GM18507 (cell line): ENCODE results near the gene CBR1.
"Not testable (repeated sequence)": the region's sequence is repeated elsewhere in the genome, so short reads cannot be mapped to it uniquely, and the experiment has no call there.

ENCODE experiments used
- DNase-seq: peaks from one replicate; pipeline ENCODE4 v3.0.0; 2011; ENCODE audit warnings: low read depth; ENCODE audit not compliant: insufficient read length; ENCODE audit errors: extremely low spot score
- FAIRE-seq: peaks from 2 replicates; lab custom pipeline; 2011; peaks lifted over from hg19 to GRCh38; lab: Jason Lieb, UNC

CBR1 gene

DNA sequence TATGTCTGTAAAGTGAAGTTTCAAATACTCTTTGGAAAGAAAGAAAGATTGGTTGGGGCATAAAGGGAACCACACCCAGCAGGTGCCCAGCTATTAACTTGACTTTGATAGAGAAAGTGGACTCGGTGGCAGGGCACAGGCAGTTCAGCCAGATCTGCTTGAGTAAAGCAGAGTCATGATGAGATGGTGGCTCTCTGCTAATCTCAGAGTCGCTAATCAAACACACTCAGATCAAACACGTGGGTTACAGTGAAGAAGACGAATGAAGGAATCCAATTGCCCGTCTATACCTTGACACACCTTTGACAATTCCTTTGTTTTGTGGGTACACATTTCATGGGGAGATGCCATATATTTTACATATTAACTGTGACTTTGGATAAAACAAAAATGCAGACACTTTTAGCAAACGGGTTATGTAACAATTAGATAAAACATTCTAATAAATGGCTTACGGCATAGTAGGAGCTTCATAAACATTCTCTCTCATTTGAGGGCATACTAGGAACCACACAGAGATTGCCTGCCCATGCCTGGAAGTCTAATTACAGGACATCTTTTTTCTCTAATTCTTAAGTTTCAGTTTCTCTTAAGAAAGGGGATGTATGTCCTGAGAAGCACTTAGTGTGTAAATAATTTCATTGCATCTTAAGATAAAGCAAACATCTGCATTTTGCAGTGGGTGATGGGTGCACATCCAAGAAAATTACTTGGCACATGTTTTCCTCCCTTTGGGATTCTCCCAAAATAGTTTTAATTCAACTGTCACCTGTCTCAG is 7.2 kb downstream of the CBR1 start:
- FAIRE-seq: peak; percentile 42
- DNase-seq: no peak

DNA sequence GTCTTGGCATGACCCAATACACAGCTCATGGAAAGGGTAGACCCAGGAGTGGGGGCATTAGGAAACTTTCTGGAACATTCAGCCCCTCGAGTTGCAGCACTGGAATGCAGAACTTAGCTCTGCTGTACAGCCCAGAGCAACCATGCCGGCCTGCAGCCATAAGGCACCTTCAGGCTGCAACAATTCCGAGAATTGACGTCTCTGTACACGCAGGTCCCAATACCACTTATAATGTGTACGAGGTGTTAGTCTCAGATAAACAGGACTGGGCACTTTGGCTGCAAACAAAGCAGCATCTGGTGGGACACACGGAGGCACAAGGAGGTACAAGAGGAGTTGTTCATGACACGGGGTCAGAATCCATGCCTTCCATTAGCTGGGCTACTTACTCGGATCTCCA is 7.9 kb downstream of the CBR1 start:
- no peak for DNase-seq
- no peak for FAIRE-seq

DNA sequence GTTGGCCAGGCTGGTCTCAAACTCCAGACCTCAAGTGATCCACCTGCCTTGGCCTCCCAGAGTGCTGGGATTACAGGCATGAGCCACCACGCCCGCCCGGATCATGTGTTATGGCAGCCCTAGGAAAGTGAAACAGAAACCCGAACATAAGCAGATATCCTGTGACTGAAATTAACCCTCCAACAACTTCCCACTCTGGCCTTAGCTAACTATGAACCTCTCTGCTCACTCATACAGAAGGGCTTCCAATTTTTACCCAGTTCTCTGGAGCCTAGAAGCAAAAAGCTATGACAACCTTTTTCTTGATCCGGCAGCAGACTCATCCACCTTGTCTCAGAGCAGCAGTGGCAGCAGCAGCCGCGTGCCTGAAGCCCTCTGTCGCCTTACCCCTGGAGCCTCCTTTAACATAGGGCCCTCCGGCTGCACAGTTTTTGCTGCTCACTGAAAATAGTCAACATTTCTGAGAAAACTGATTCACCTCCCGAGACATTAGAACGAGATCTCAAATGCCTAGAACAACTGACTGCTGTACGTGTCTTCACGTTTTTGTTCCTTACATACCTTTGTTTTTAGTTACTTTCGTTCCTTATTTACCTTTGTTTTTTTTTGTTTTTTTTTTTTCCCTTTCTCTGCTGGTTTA is 9.3 kb downstream of the CBR1 start:
- FAIRE-seq: peak; percentile 73
- no peak for DNase-seq

DNA sequence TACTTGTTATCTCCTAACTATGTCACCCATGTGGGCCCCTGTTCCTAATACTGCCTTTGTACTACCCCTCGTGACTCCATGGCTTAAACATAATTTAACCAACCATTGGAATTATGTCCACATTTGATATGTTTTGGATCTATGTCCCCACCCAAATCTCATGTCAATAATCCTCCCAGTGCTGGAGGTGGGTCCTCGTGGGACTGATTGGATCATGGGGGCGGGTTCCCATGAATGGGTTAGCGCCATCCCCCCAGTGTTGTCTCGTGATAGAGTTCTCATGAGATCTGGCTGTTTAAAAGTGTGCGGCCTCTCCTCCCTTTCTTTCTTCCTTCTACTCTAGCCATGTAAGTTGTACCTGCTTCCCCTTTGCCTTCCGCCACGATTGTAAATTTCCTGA is 9.8 kb downstream of the CBR1 start:
- FAIRE-seq: no peak
- no peak for DNase-seq

DNA sequence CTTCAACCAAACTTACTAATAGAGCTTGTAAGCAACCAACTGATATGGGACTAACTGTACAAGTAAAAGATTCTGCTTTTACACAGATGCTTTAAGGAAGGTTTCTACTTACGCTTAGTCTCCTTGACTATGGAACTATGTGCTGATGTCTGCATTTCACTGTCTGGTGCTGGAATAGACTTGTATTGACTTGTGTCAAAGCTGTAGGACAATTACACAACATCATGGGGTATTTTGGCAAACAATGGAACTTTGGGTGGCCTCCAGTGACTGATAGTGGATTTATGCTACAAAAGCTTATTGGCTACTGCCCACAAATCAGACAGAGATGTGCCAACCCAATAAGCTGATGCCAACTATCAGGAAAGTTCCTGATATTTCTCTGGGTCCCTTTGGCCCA is 10.6 kb downstream of the CBR1 start:
- no peak for FAIRE-seq
- no peak for DNase-seq

DNA sequence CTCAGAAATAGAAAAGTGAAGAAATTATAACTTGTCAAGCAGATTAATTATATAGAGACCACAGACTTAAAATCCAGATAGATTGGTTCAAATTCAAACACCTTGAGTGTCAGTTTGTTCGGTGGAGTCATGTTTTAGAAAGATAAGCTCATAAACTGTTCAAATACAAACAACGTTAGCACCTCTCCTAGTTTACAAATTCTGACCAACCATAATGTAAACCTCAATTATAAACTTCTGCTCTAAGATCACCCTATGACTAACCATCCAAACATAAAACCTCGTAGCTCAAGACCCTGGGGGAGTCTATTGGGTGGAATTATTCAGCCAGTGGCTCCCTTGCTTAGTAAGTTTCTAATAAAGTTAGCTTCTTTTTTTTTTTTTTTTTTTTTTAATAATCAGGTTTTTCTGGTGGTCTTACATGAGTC is 12.4 kb downstream of the CBR1 start:
- FAIRE-seq (no peak), DNase-seq (no peak)

DNA sequence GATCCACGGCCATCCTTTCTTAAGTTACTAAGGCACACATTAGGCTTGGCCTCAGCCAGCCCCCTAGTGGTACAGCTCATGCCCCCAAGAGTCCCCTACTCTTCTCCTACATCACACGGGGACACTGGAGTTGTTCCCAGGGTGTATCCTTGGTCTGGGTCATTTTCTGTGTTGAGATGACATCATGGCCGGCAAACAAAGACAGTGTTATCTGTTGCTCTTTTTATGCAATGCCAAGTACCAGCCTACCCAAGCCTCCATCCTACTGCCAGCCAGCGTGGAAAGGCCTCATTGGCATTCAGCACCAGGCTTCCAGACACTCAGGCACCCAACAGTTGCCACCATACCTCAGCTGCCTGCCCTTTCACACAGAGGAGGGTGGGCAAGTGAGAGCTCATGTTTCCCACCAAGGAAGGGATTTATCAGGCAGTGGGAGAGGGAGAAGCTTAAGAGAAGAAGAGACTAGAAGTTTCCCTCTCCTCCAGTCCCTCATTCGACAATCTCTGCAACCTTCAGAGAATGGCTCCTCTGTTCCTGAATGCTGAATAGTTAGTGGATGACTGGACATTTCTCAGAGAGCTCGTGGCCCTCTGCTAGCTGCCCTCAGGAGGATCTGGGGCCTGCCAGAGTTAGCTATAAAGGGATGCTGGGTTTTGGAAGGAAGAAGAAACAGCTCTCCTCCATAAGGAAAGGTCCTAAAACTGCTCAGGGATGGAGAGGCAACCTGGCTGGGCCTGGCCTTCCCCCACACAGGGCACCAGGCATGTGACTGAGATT is 17.7 kb downstream of the CBR1 start:
- DNase-seq (no peak), FAIRE-seq (no peak)

DNA sequence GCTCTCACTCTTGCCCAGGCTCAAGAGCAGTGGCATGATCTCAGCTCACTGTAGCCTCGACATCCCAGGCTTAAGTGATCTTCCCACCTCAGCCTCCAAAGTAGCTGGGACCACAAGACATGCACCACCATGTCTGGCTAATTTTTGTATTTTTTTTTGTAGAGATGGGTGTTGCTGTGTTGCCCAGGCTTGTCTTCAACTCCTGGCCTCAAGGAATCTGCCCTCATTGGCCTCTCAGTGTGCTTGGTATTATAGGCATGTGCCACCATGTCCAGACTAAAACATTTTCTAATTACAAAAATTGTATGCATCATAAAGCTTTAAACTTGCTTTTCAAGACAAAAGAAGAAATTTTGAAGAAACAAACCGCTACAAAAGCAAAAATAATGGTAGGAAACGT is 20.1 kb downstream of the CBR1 start:
- FAIRE-seq (no peak), DNase-seq (no peak)

DNA sequence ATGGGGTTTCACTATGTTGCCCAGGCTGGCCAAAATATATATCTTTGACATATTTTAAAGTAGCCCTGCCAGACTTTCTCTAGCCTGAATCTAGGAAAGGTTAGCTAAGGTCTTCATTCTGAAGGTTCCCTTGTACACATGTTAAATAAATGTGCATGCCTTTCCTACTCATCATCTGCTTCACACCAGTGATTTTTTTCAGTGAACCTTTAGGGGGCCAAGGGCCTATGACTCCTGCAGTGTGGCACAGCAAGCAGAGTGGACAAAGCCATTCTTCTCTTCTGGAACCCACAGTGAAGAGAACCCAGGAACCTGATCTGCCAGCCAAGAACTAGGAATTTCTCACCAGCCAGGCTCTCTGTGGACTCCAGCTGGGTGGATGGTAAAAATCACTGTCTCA is 22.9 kb downstream of the CBR1 start:
- FAIRE-seq: no peak
- DNase-seq: no peak

DNA sequence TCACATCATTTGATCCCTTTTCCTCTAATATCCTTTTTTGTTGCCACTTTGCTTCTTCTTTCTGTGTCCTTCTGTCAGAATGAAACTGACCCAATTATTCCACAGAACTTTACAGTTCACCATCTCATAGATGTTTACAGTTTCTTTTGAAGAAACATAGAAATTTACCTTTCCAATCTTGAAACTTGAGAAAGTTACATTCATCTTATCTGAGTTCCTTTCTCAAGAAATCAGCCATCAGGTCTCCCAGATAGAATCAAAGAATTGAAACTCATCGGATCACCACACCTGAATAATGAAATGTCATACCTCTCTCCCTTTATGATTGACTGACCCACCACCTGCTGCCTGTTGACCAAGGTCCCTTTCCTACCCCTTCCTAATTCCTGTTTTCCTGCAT is 23.7 kb downstream of the CBR1 start:
- DNase-seq: no peak
- no peak for FAIRE-seq

DNA sequence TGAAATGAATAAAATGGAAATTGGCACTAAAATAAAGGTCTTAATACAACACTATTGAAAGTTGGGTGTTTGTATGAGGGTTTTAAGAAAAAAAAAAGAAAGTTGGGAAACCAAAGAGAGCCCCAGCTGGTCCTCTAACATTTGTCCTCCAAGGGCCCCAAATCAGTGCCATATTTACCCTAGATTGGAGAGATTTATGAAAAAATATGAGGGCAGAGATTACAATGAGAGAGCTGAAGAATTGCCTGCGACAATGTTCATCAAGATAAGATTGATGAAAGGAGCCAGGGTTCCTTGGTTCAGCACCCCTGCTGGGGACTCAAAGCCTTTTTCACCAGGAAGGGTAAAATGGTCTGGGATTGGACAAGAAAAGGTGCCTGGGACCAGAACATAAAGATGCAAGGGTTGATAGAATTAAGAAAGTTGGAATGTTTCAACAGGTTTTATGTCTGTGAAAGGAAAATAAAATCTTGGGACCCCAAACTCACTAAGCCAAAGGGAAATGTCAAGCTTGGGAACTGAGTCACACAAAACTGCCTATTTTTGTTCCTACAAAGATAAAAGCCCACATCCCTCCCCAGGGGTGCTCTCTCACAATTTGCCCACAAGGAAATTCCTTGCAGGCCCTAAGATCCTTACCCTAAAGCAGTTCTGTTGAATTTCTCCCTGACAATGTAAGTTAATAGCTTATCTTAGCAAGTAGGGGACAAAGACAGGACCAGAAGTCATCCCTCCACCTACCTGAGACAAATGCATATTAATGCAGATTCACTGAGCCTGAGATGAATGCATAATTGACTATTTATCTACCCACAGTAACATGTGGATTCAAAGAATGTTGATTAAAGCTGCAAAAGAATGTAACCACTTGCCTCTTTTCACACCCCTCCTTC is 26.8 kb downstream of the CBR1 start:
- FAIRE-seq: no peak
- no peak for DNase-seq

DNA sequence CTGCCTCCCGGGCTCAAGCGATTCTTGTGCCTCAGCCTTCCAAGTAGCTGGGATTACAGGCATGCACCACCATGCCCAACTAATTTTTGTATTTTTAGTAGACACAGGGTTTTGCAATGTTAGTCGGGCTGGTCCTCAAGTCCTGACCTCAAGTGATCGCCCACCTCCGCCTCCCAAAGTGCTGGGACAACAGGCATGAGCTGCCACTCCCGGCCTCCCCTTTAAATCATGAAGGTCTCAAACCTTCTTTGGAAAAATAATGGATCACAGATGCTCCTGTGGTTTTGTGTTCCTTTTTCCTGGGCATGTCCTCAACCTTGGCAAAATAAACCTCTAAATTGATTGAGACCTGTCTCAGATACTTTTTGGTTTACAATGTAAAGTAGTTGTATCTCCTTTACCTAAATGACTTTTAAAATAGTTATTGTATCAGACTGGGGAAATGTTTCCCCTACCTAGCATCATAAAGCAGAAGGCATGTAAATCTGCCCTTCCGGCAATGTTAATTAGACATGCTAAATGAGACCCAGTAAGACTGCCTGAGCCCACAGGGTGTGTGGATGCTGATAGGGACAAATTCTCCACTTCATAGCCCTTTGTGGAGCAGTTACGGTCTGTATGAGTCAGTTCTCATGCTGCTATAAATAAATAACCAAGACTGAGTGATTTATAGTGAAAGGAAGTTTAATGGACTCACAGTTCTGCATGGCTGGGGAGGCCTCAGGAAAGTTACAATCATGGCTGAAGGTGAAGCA is 27.8 kb downstream of the CBR1 start:
- no peak for DNase-seq
- FAIRE-seq: peak; percentile 60

DNA sequence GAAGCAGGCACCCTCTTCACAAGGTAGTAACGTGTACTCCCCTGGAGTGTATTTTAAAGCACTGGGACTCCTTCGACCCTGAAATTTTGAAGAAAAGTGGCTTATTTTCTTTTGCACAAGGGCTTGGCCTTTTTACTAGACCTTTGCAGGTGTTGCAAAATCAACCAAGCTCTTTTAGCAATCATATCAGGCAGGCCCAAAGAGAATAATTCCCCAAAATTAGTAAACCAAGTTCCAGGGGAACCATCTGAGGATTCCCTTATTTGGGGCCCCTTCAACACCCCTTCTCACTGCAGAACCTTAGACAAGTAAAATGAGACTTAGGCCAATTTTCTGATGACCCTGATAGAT is 28.3 kb downstream of the CBR1 start:
- no peak for FAIRE-seq
- no peak for DNase-seq

DNA sequence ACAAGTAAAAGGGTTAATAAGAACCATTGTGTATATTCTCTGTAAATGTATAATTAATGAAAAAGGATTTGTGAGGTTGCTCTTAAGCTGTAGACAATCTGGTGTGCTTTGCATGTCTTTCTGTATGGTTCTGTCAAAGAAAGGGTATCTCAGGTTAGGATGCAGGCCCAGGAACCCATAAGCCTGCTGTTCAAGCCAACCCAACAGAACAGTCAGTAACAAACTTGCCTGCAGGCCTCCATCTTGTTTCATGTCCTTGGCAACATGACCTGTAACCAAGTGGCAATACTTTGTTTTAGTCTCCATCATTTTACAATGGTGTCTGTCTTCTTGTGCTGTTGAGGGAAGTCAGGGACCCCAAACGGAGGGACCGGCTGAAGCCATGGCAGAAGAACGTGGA is 29.2 kb downstream of the CBR1 start:
- FAIRE-seq (no peak), DNase-seq (no peak)

DNA sequence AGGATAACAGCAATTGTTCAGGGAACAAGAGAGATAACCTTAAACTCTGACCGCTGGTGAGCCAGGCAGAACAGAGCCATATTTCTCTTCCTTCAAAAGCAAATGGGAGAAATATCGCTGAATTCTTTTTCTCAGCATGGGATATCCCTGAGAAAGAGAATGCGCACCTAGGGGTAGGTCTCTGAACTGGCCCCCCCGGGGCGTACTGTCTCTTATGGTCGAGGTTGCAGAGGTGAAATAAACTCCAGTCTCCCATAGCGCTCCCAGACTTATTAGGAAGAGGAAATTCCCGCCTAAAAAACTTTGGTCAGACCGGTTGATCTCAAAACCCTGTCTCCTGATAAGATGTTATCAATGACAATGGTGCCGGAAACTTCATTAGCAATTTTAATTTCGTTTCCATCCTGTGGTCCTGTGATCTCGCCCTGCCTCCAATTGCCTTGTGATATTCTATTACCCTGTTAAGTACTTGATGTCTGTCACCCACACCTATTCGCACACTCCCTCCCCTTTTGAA is 29.9 kb downstream of the CBR1 start:
- DNase-seq, FAIRE-seq: not testable (repeated sequence)

DNA sequence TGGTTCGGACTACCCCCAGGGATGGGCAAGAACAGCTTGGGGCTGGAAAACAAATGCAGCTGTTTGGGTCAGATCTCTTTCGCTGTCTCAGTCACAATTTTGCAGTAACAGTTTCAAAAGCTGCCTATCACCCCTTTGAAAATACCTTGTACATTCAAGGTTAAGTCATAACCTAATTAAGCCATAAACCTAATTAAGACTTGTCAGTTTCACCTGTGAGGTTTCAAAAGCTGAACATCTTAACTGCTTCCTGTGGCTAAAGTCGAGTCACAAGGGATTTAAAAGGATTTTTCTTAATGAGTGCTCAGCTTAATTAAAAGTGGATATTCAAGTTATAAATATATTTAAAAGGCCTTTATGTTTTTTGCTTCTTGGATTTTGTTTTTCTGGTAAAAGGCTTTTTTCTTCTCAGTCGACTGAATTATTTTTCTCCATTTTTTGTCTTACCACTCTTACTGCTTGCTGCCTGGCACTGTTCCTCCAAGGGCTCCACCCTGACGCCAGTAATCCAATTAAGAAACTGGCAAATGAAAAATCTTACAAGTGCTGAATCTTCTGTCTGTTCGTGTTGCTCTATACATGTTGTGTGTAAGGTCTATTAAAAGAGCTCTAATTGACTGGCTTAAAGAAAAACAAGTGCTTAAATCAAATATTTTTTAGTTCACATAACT is 31.3 kb downstream of the CBR1 start:
- DNase-seq (no peak), FAIRE-seq (no peak)

DNA sequence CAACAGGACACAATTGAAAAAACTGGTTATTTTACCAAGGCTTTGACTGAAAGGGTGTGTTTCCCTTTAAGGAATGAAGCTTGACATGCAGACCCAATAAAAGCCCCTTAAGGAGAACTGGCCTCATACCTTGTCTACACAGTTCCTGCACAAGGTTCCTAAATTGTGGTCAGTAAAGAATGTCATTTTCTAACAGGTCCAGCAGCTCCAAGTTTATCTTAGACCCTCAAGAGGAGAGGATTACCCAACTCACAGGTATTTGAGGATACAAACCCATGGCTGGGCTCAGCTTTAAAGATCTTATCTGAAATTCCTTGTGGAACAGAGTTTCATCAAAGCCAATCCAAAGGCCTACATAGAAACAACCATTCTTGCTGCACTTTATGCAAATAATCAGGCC is 33.6 kb downstream of the CBR1 start:
- no peak for FAIRE-seq
- no peak for DNase-seq
